Choroid plexus epithelial cell (primary cell): ENCODE data around the gene SMYD5.

Source experiments
- DNase-seq: peaks from one replicate; pipeline ENCODE4 v3.0.0-alpha.2; 2010; ENCODE audit warnings: low read depth
- H3K4me3 ChIP-seq: 2 replicates; pipeline ENCODE4 v1.5.1; 2011; ENCODE audit warnings: low read depth, mild to moderate bottlenecking, control low read depth, low read length, moderate library complexity
- CTCF ChIP-seq: conservative IDR thresholded peaks from 2 replicates; pipeline ENCODE4 v1.5.1; 2011; ENCODE audit warnings: low read depth, mild to moderate bottlenecking, control low read depth, inconsistent platforms, low read length, moderate library complexity

Gene SMYD5

GRCh38 chr2:73243884-73244570, 30.0 kb downstream of the SMYD5 start:
- H3K4me3 ChIP-seq = no peak overlapping the region
- DNase-seq = peak; percentile 51
- no peak for TF ChIP-seq CTCF

GRCh38 chr2:73244580-73244979, 30.5 kb downstream of the SMYD5 start:
- no peak for TF ChIP-seq CTCF
- DNase-seq = no peak
- H3K4me3 ChIP-seq = no peak overlapping the region

GRCh38 chr2:73246850-73247249, 32.8 kb downstream of the SMYD5 start:
- DNase-seq = no peak
- TF ChIP-seq CTCF = no peak
- H3K4me3 ChIP-seq = no peak overlapping the region

DNA sequence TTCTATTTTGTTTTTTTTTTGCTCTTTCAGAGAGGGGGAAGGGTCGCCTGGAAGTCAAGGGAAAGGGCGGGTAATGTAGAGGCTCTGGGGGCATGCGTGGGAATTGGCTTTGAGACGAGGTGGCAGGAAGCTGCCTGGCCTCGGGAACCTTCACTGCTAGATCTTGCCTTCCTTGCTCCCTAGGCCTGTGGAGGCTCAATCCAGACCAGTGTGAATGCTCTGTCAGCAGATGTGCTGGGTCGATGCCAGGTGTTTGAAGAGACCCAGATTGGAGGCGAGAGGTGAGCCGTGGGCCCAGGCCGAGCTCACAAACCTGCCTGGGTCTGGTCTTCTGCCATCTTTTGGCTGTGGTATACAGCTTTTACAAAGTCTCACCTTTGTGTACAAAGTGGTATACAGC, 35.6 kb downstream of the SMYD5 start:
- no peak for TF ChIP-seq CTCF
- DNase-seq = no peak
- no peak overlapping the region for H3K4me3 ChIP-seq

- no peak for DNase-seq
- no peak for TF ChIP-seq CTCF
- no peak overlapping the region for H3K4me3 ChIP-seq
Measured at GRCh38 chr2:73250872-73251846, 37.1 kb downstream of the SMYD5 start.

DNA sequence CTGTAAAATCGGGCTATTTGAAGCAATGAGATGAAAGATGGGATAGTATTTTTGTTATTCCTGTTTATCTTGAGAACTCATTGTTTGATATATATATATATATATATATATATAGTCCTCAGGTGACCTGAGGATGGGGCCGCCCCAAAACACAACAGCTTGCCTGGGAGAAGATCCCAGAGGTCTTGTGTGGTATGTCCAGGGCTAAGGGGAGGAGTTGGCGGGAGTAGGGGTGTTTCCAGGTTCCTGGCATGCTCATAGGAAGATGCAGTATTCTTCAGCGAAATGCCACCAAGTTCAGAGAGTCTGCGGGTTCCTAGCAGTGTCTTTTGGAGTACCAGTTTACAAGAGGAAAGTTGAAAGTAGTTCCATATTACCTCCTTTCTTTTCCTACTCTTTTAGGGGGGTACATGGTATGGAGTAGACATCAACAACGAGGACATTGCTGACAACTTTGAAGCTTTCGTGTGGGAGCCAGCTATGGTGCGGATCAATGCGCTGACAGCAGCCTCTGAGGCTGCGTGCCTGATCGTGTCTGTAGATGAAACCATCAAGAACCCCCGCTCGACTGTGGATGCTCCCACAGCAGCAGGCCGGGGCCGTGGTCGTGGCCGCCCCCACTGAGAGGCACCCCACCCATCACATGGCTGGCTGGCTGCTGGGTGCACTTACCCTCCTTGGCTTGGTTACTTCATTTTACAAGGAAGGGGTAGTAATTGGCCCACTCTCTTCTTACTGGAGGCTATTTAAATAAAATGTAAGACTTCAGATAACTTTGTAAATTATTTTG, 38.4 kb downstream of the SMYD5 start:
- no peak for TF ChIP-seq CTCF
- no peak for DNase-seq
- no peak overlapping the region for H3K4me3 ChIP-seq
